ENCODE data around the gene ITGA2B. TPM values are rescaled to one million over a fixed set of nuclear protein-coding genes. Genes with fewer than 3 reads are reported as not detected.

Gene ITGA2B
- total and polyA plus RNA-seq, 2 of the 8 experiments (the other 6 are each of a cell fraction or from before 2014, with no cell fraction given) = 6.9 to 12.3 TPM

DNA sequence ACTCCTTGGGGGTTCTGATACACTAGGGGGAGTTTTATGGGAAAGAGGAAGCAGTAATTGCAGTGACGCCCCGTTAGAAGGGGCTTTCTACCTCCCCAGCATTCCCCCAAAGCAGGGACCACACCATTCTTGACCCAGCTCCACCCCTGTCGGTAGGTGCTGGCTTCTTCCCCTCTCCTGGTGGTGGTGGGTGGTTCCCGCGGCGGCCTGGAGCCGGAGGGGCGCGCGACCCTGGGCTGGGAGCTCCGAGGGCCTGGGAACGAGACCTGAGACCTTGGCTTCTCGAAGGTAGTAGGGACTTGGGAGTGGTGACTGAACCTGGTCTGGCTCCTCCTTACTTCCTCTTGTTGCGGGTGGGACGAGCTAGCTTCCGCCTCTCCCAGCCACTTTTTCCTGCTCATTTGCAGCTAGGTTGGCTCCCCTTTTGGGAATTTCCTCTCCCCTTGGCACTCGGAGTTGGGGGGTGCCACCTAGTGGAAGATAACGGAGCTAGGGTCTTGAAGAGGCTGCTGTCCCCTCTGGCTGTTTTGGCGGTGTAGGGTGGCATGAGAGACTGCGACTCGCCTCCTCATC is 43.9 kb downstream of the ITGA2B start:
- H2BK120ac ChIP-seq (replicated peaks; ENCODE audit: low read depth, low read length) = no peak overlapping the region
- H3K4ac ChIP-seq (replicated peaks; ENCODE audit: insufficient read length, low read depth, low read length) = no peak overlapping the region
- no peak overlapping the region for H3K23ac ChIP-seq (ENCODE audit: insufficient read length)
- peaks cover 0 to 2% (median 0%) of the 10 kb centered on the region in 4 experiments; a peak in 3 of 7 replicates for H3K4me1 ChIP-seq (replicated peaks in 1 of 4; ENCODE audit: control insufficient read depth in 3 of 4, insufficient read depth in 4 of 4, low read length in 3 of 4)
- H4K8ac ChIP-seq (ENCODE audit: extremely low read depth, insufficient read depth, low read length) = no peak overlapping the region
- 0 out of 2 replicates have a peak overlapping the region, but pooled peaks have one; percentile 16 for H3K27ac ChIP-seq (ENCODE audit: low read depth, low read length)
- no peak overlapping the region for H2BK12ac ChIP-seq (ENCODE audit: low read depth, low read length)
- no peak overlapping the region for H4K5ac ChIP-seq (ENCODE audit: insufficient read length, low read depth, low read length)
- no peak overlapping the region for H2AFZ ChIP-seq (ENCODE audit: low read length)
- H2BK15ac ChIP-seq (ENCODE audit: low read length) = no peak overlapping the region
- no peak overlapping the region for H3K14ac ChIP-seq (ENCODE audit: insufficient read length)
- no peaks in the 10 kb centered on the region for H3K9me3 ChIP-seq (ENCODE audit: insufficient read depth in 2 of 2, low read depth in 1 of 2, low read length in 1 of 2)
- peak overlapping the region; percentile 52 to 95 (median 78) for H3K4me3 ChIP-seq (ENCODE audit: extremely low read depth in 1 of 4, insufficient read depth in 2 of 4, low read depth in 3 of 4, low read length in 4 of 4)
- peaks cover 4% of the 10 kb centered on the region; the same call in 1 of the 2 replicates for H3K23me2 ChIP-seq (ENCODE audit: low read depth, low read length)
- peaks cover 0 to 3% (median 0%) of the 10 kb centered on the region in 4 experiments; a peak in 3 of 7 replicates for H3K27me3 ChIP-seq (replicated peaks in 1 of 4; ENCODE audit: control insufficient read depth in 3 of 4, extremely low read depth in 1 of 4, insufficient read depth in 3 of 4, low read length in 3 of 4)
- no peak overlapping the region for H4K91ac ChIP-seq (replicated peaks; ENCODE audit: insufficient read length, low read length)
- H2BK20ac ChIP-seq (ENCODE audit: low read length) = no peak overlapping the region
- H3K36me3 ChIP-seq (ENCODE audit: control insufficient read depth in 2 of 4, insufficient read depth in 4 of 4, low read length in 3 of 4) = no peaks in the 10 kb centered on the region
- H4K20me1 ChIP-seq (replicated peaks in 1 of 2; ENCODE audit: control insufficient read depth in 1 of 2, insufficient read depth in 2 of 2, low read length in 2 of 2) = peaks cover 0 to 13% of the 10 kb centered on the region in 2 experiments
- H3K56ac ChIP-seq (replicated peaks; ENCODE audit: insufficient read length, low read depth, low read length) = no peak overlapping the region
- peak overlapping the region in 3 of 4 experiments; percentile 20 to 38 (median 34); a peak in 5 of 7 replicates for H3K9ac ChIP-seq (replicated peaks in 1 of 4; ENCODE audit: extremely low read depth in 1 of 4, low read depth in 3 of 4, low read length in 3 of 4)
- ChIA-PET POLR2A (ENCODE audit: partially characterized antibody) (interaction anchor here (0.6 to 3.4 kb wide), 12 partner anchors 8 to 197 kb away, joined by 3 to 21 read pairs (median 4); partner anchors contain the start of gene SLC25A39), CTCF (ENCODE audit: partially characterized antibody) (interaction anchor here (0.7 to 3.6 kb wide), 33 partner anchors 9 to 401 kb away, joined by 3 to 70 read pairs (median 4); partner anchors contain the start of gene SLC25A39)
- no peak overlapping the region for H3K18ac ChIP-seq (ENCODE audit: extremely low read depth, low read length)
- no peaks in the 10 kb centered on the region for H3K79me1 ChIP-seq (ENCODE audit: low read depth, low read length)
- 0 out of 2 replicates have a peak overlapping the region, but pooled peaks have one; percentile 19 for H2BK5ac ChIP-seq (ENCODE audit: low read depth, low read length)
- peak in 1 of 2 experiments; percentile 83 for DNase-seq (ENCODE audit: low read depth in 1 of 2, low spot score in 2 of 2)
- no peak overlapping the region for H2AK5ac ChIP-seq (ENCODE audit: low read depth, low read length)
- FAIRE-seq = peak; percentile 13
- peak overlapping the region; percentile 62 to 90 for H3K4me2 ChIP-seq (ENCODE audit: insufficient read depth in 1 of 2, low read depth in 2 of 2, low read length in 2 of 2)
- H3K79me2 ChIP-seq (ENCODE audit: control insufficient read depth in 1 of 2, insufficient read depth in 2 of 2, low read length in 2 of 2) = peaks cover 0 to 3% of the 10 kb centered on the region in 2 experiments; a peak in 1 of 4 replicates
- TF ChIP-seq RAD21 (IDR thresholded peaks at IDR 0.05 in 1 of 2, conservative IDR thresholded peaks at IDR 0.05 in 1 of 2; ENCODE audit: low read depth in 2 of 2, low read length in 2 of 2) = peak; percentile 76 to 83
- TF ChIP-seq KDM4A (IDR thresholded peaks at IDR 0.05; ENCODE audit: low read depth, low read length, severe bottlenecking) = peak; percentile 77
- TF ChIP-seq MAFK (IDR thresholded peaks at IDR 0.05; ENCODE audit: low read depth, low read length) = no peak
- TF ChIP-seq CHD1 (IDR thresholded peaks at IDR 0.05; ENCODE audit: low read depth, low read length) = no peak
- TF ChIP-seq, protein P1, sequence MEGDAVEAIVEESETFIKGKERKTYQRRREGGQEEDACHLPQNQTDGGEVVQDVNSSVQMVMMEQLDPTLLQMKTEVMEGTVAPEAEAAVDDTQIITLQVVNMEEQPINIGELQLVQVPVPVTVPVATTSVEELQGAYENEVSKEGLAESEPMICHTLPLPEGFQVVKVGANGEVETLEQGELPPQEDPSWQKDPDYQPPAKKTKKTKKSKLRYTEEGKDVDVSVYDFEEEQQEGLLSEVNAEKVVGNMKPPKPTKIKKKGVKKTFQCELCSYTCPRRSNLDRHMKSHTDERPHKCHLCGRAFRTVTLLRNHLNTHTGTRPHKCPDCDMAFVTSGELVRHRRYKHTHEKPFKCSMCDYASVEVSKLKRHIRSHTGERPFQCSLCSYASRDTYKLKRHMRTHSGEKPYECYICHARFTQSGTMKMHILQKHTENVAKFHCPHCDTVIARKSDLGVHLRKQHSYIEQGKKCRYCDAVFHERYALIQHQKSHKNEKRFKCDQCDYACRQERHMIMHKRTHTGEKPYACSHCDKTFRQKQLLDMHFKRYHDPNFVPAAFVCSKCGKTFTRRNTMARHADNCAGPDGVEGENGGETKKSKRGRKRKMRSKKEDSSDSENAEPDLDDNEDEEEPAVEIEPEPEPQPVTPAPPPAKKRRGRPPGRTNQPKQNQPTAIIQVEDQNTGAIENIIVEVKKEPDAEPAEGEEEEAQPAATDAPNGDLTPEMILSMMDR (IDR thresholded peaks at IDR 0.05; ENCODE audit: control extremely low read depth in 1 of 3, insufficient read depth in 1 of 3, low read depth in 1 of 3, low read length in 3 of 3) = peak; percentile 74 to 87 (median 84)
- peak in 1 of 2 experiments; percentile 72; a peak in 2 of 4 replicates for TF ChIP-seq SIN3A (conservative IDR thresholded peaks at IDR 0.05 in 1 of 2, IDR thresholded peaks at IDR 0.05 in 1 of 2; ENCODE audit: low read depth in 1 of 2, low read length in 2 of 2)
- peak; percentile 19; the same call in 1 of the 2 replicates for TF ChIP-seq TEAD4 (IDR thresholded peaks at IDR 0.05; ENCODE audit: low read depth, low read length)
- 5% methylated on average over 18 of the region's 21 CpGs; no CpG with 5 or more reads in 1 of the 2 experiments for WGBS, 2 experiments (ENCODE audit: extremely low coverage in 1 of 2, insufficient coverage in 1 of 2, insufficient read length in 1 of 2, insufficient replicate concordance in 2 of 2, low coverage in 1 of 2, low lambda C conversion rate in 2 of 2, missing lambda C conversion rate in 1 of 2)
